Measurements from ENCODE around the gene RASGRF1.

DNA sequence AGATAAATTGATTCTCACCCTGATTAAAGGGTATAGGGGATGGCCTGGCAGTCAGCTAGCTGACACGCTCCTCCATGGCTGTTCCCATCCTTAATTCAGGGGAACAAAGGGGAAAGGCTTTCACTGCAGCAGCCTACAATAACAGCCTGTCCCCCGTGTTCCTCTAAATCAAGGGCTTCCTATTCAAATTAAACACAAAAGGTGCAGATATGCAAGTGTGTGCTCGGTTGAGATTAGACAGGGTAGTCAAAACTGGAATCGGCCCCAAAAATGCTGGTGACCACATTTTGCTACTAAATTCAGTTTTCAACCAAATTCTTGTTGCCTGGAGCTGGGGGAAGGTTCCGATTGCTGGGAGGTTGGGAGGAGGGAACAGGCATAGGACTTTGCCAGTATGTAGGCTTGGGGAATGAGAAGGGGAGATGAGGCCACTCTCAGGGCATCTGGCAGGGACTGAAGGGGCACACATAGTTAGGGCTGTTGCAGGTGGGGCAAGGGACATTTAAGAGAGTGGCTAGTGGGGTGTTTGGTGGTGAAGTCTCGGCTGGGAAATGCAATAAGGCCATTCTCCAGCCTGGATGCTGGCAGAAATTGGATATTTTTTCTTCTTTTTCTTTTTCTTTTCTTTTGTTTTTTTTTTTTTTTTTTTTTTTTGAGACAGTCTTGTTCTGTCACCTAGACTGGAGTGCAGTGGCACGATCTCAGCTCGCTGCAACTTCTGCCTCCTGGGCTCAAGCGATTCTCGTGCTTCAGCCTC lies 112.8 kb downstream of the RASGRF1 start:
- TF ChIP-seq, protein P1, sequence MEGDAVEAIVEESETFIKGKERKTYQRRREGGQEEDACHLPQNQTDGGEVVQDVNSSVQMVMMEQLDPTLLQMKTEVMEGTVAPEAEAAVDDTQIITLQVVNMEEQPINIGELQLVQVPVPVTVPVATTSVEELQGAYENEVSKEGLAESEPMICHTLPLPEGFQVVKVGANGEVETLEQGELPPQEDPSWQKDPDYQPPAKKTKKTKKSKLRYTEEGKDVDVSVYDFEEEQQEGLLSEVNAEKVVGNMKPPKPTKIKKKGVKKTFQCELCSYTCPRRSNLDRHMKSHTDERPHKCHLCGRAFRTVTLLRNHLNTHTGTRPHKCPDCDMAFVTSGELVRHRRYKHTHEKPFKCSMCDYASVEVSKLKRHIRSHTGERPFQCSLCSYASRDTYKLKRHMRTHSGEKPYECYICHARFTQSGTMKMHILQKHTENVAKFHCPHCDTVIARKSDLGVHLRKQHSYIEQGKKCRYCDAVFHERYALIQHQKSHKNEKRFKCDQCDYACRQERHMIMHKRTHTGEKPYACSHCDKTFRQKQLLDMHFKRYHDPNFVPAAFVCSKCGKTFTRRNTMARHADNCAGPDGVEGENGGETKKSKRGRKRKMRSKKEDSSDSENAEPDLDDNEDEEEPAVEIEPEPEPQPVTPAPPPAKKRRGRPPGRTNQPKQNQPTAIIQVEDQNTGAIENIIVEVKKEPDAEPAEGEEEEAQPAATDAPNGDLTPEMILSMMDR (conservative IDR thresholded peaks at IDR 0.05 in 1 of 2, IDR thresholded peaks at IDR 0.05 in 1 of 2; ENCODE audit: extremely low read depth in 1 of 2, insufficient read depth in 1 of 2, low read depth in 1 of 2, low read length in 2 of 2): no peak
- no peak for TF ChIP-seq EZH2 (IDR thresholded peaks at IDR 0.05; ENCODE audit: borderline replicate concordance, low read length)

All from mammary epithelial cell (primary cell).